HEK293 (cell line): ENCODE results near the gene LCE1D.

Experiments used
- CTCF ChIP-seq: fragments of 450-650 bp; formaldehyde crosslinking; IDR thresholded peaks from 2 replicates; pipeline ENCODE4 v1.5.1; 2016; ENCODE audit warnings: missing biosample characterization, missing genetic modification characterization
- HOXA7 ChIP-seq: sonication (generic); formaldehyde crosslinking; IDR thresholded peaks from 2 replicates; pipeline ENCODE4 v1.8.1; 2022; ENCODE audit warnings: missing genetic modification reagents, borderline replicate concordance
- KLF10 ChIP-seq: fragments of 450-650 bp; IDR thresholded peaks from 2 replicates; pipeline ENCODE4 v1.5.1; 2018; ENCODE audit warnings: missing biosample characterization, mild to moderate bottlenecking, missing genetic modification characterization
- KLF7 ChIP-seq: fragments of 450-650 bp; formaldehyde crosslinking; IDR thresholded peaks from 2 replicates; pipeline ENCODE4 v1.5.1; 2016; ENCODE audit warnings: missing biosample characterization, missing genetic modification characterization, borderline replicate concordance
- SP2 ChIP-seq: fragments of 450-650 bp; formaldehyde crosslinking; IDR thresholded peaks from 2 replicates; pipeline ENCODE4 v1.5.1; 2016; ENCODE audit warnings: missing biosample characterization, missing genetic modification characterization
- YY1 ChIP-seq: fragments of 450-650 bp; formaldehyde crosslinking; IDR thresholded peaks from 2 replicates; pipeline ENCODE4 v1.5.1; 2018; ENCODE audit warnings: missing biosample characterization, missing genetic modification characterization
- ZBTB1 ChIP-seq: fragments of 450-650 bp; formaldehyde crosslinking; IDR thresholded peaks from 2 replicates; pipeline ENCODE4 v1.5.1; 2016; ENCODE audit warnings: missing biosample characterization, missing genetic modification characterization
- ZBTB44 ChIP-seq: fragments of 450-650 bp; IDR thresholded peaks from 2 replicates; pipeline ENCODE4 v1.5.1; 2018; ENCODE audit warnings: missing biosample characterization, mild to moderate bottlenecking, missing genetic modification characterization
- ZNF10 ChIP-seq: fragments of 450-650 bp; formaldehyde crosslinking; IDR thresholded peaks from 2 replicates; pipeline ENCODE4 v1.5.1; 2017; ENCODE audit warnings: missing biosample characterization, missing genetic modification characterization
- ZNF449 ChIP-seq: fragments of 450-650 bp; formaldehyde crosslinking; IDR thresholded peaks from 2 replicates; pipeline ENCODE4 v1.5.1; 2017; ENCODE audit warnings: missing biosample characterization, mild to moderate bottlenecking, missing genetic modification characterization, moderate library complexity
- ZNF558 ChIP-seq: fragments of 450-650 bp; formaldehyde crosslinking; IDR thresholded peaks from 2 replicates; pipeline ENCODE4 v1.5.1; 2016; ENCODE audit warnings: missing biosample characterization, missing genetic modification characterization
- ZNF610 ChIP-seq: fragments of 450-650 bp; formaldehyde crosslinking; IDR thresholded peaks from 2 replicates; pipeline ENCODE4 v1.5.1; 2016; ENCODE audit warnings: missing biosample characterization, missing genetic modification characterization, borderline replicate concordance
- ZNF645 ChIP-seq: fragments of 450-650 bp; formaldehyde crosslinking; IDR thresholded peaks from 2 replicates; pipeline ENCODE4; 2016; ENCODE audit warnings: missing biosample characterization, missing genetic modification characterization
- ZSCAN30 ChIP-seq: fragments of 450-650 bp; IDR thresholded peaks from 2 replicates; pipeline ENCODE4 v1.5.1; 2018; ENCODE audit warnings: missing biosample characterization, mild to moderate bottlenecking, missing genetic modification characterization, moderate library complexity

- TF ChIP-seq ZNF558 (tag by site-specific recombination) (no peak), ZNF10 (tag by site-specific recombination) (no peak), CTCF (no peak), ZNF610 (no peak), ZBTB1 (tag by site-specific recombination) (no peak), ZNF645 (tag by site-specific recombination) (no peak), ZBTB44 (tag by site-specific recombination) (no peak), ZSCAN30 (tag by site-specific recombination) (no peak), SP2 (tag by site-specific recombination) (no peak), KLF7 (no peak), ZNF449 (tag by site-specific recombination) (no peak), YY1 (tag by site-specific recombination) (no peak), HOXA7 (CRISPR knock-in tag) (no peak), KLF10 (tag by site-specific recombination) (no peak)
Observed at GRCh38 chr1:152801333-152801732, 4.8 kb downstream of the LCE1D start.
